KG1 (cell line): ENCODE data around the gene SOX8.
"Not testable (repeated sequence)": the region's sequence is repeated elsewhere in the genome, so short reads cannot be mapped to it uniquely, and the experiment has no call there.

Experiments
- DNase-seq: peaks from one replicate; lab custom pipeline; 2025; lab: John Stamatoyannopoulos, UW

SOX8 gene

GRCh38 chr16:1008085-1008484, 26.5 kb downstream of the SOX8 start:
- no peak for DNase-seq

GRCh38 chr16:1009358-1010150, 28.0 kb downstream of the SOX8 start:
- no peak for DNase-seq

- DNase-seq, result no peak
Measured at GRCh38 chr16:1010251-1010650, 28.7 kb downstream of the SOX8 start.

- DNase-seq, result no peak
Measured at GRCh38 chr16:1010815-1011214, 29.2 kb downstream of the SOX8 start.

- DNase-seq, result no peak
Measured at GRCh38 chr16:1011316-1012082, 29.9 kb downstream of the SOX8 start.

GRCh38 chr16:1012135-1012534, 30.6 kb downstream of the SOX8 start:
- no peak for DNase-seq

GRCh38 chr16:1012722-1013592, 31.4 kb downstream of the SOX8 start:
- DNase-seq, result no peak

- no peak for DNase-seq
Measured at GRCh38 chr16:1013593-1013900, 32.0 kb downstream of the SOX8 start.

GRCh38 chr16:1014221-1014620, 32.7 kb downstream of the SOX8 start:
- DNase-seq, result no peak

GRCh38 chr16:1014771-1015495, 33.4 kb downstream of the SOX8 start:
- no peak for DNase-seq

- no peak for DNase-seq
Measured at GRCh38 chr16:1018447-1019198, 37.1 kb downstream of the SOX8 start.

- no peak for DNase-seq
Measured at GRCh38 chr16:1019231-1020090, 37.9 kb downstream of the SOX8 start.

GRCh38 chr16:1020091-1020399, 38.5 kb downstream of the SOX8 start:
- DNase-seq, result no peak

GRCh38 chr16:1020591-1020990, 39.0 kb downstream of the SOX8 start:
- DNase-seq, result no peak

- DNase-seq, result no peak
Measured at GRCh38 chr16:1021553-1022160, 40.1 kb downstream of the SOX8 start.

- no peak for DNase-seq
Measured at GRCh38 chr16:1022466-1022865, 40.9 kb downstream of the SOX8 start.

GRCh38 chr16:1024138-1024537, 42.6 kb downstream of the SOX8 start:
- DNase-seq, result no peak

- not testable (repeated sequence) for DNase-seq
Measured at GRCh38 chr16:1025183-1025809, 43.7 kb downstream of the SOX8 start.

- DNase-seq, result no peak
Measured at GRCh38 chr16:1026057-1026783, 44.6 kb downstream of the SOX8 start.
